Liver (tissue), 9 donors: ENCODE measurements around the gene COL27A1. TPM values are rescaled to one million over a fixed set of nuclear protein-coding genes. Genes with fewer than 3 reads are reported as not detected.

Source experiments
- DNase-seq: peaks from one replicate; pipeline ENCODE4 v3.0.0-alpha.2; 2017; ENCODE audit warnings: low spot score
- H3K27ac ChIP-seq, 2 donors: one replicate each; pipeline ENCODE4 v1.7.0; 2013; ENCODE audit warnings: inconsistent platforms in 2 of 2, low read length in 2 of 2, control low read depth in 1 of 2, low read depth in 1 of 2, mild to moderate bottlenecking in 1 of 2
- H3K27me3 ChIP-seq, 4 donors: one replicate each; pipeline versions ENCODE4 v1.6.1 to v1.7.0; 2013; ENCODE audit warnings: low read length in 3 of 4, inconsistent platforms in 1 of 4, mild to moderate bottlenecking in 1 of 4, moderate library complexity in 1 of 4; ENCODE audit not compliant: control insufficient read depth in 4 of 4, insufficient read depth in 4 of 4
- H3K36me3 ChIP-seq, 4 donors: one replicate each; pipeline versions ENCODE4 v1.6.1 to v1.7.0; 2013; ENCODE audit warnings: low read length in 3 of 4, mild to moderate bottlenecking in 3 of 4, low read depth in 1 of 4, moderate library complexity in 1 of 4; ENCODE audit not compliant: control insufficient read depth in 4 of 4, insufficient read depth in 3 of 4
- H3K4me1 ChIP-seq, 4 donors: one replicate each; pipeline versions ENCODE4 v1.6.1 to v1.7.0; 2013; ENCODE audit warnings: low read length in 3 of 4, mild to moderate bottlenecking in 3 of 4, moderate library complexity in 1 of 4; ENCODE audit not compliant: control insufficient read depth in 4 of 4, insufficient read depth in 4 of 4
- H3K4me3 ChIP-seq, 3 donors: one replicate each; pipeline versions ENCODE4 v1.6.1 to v1.7.0; 2013; ENCODE audit warnings: low read length in 3 of 3, control low read depth in 1 of 3, low read depth in 1 of 3, mild to moderate bottlenecking in 1 of 3
- H3K9ac ChIP-seq, 2 donors: one replicate each; pipeline ENCODE4 v1.7.0; 2013; ENCODE audit warnings: low read length in 2 of 2, mild to moderate bottlenecking in 2 of 2, moderate library complexity in 2 of 2, control low read depth in 1 of 2, low read depth in 1 of 2
- H3K9me3 ChIP-seq, 4 donors: one replicate each; pipeline versions ENCODE4 v1.6.1 to v1.7.0; 2013; ENCODE audit warnings: low read length in 3 of 4; ENCODE audit not compliant: control insufficient read depth in 4 of 4
- EGR1 ChIP-seq, 2 donors: IDR thresholded peaks; 2 replicates each; pipeline ENCODE4 v1.6.1; 2016 to 2018; ENCODE audit warnings: antibody characterized with exemption in 2 of 2, low read depth in 2 of 2
- FOXA1 ChIP-seq: IDR thresholded peaks from 2 replicates; pipeline ENCODE4 v1.6.1; 2016; ENCODE audit warnings: antibody characterized with exemption
- FOXA2 ChIP-seq: IDR thresholded peaks from 2 replicates; pipeline ENCODE4 v1.6.1; 2016; ENCODE audit warnings: antibody characterized with exemption
- GABPA ChIP-seq, 2 donors: IDR thresholded peaks in 1 of 2; conservative IDR thresholded peaks in 1 of 2; 2 replicates each; pipeline ENCODE4 v1.6.1; 2016; ENCODE audit warnings: antibody characterized with exemption in 2 of 2, mild to moderate bottlenecking in 1 of 2, moderate library complexity in 1 of 2
- HNF4A ChIP-seq, 2 donors: conservative IDR thresholded peaks; 2 replicates each; pipeline ENCODE4 v1.6.1; 2016; ENCODE audit warnings: antibody characterized with exemption in 2 of 2, mild to moderate bottlenecking in 2 of 2
- HNF4G ChIP-seq: IDR thresholded peaks from 2 replicates; pipeline ENCODE4 v1.6.1; 2016; ENCODE audit warnings: antibody characterized with exemption
- JUND ChIP-seq, 2 donors: IDR thresholded peaks; 2 replicates each; pipeline ENCODE4 v1.6.1; 2016; ENCODE audit warnings: antibody characterized with exemption in 2 of 2
- NR2F2 ChIP-seq: IDR thresholded peaks from 2 replicates; pipeline ENCODE4 v1.6.1; 2016; ENCODE audit warnings: antibody characterized with exemption
- RAD21 ChIP-seq, 2 donors: IDR thresholded peaks; 2 replicates each; pipeline ENCODE4 v1.6.1; 2016; ENCODE audit warnings: antibody characterized with exemption in 2 of 2, mild to moderate bottlenecking in 2 of 2
- RXRA ChIP-seq, 2 donors: IDR thresholded peaks; 2 replicates each; pipeline ENCODE4 v1.6.1; 2017 to 2018; ENCODE audit warnings: antibody characterized with exemption in 2 of 2, mild to moderate bottlenecking in 1 of 2
- SP1 ChIP-seq: IDR thresholded peaks from 2 replicates; pipeline ENCODE4 v1.6.1; 2018; ENCODE audit warnings: antibody characterized with exemption, mild to moderate bottlenecking
- TAF1 ChIP-seq: conservative IDR thresholded peaks from 2 replicates; pipeline ENCODE4 v1.6.1; 2016; ENCODE audit warnings: antibody characterized with exemption, mild to moderate bottlenecking
- YY1 ChIP-seq: IDR thresholded peaks from 2 replicates; pipeline ENCODE4 v1.6.1; 2016; ENCODE audit warnings: antibody characterized with exemption, mild to moderate bottlenecking
- WGBS: extraction: QIAGEN DNeasy Blood & Tissue Kit; methylation state at CpG from one replicate; pipeline ENCODE4 v1.1.7; 2013; 5-methylcytosine and 5-hydroxymethylcytosine counted together
- polyA plus RNA-seq, 2 donors: library from polyadenylated mRNA; stranded (reverse) in 1 of 2; unstranded in 1 of 2; fragments of 200-250 nt in 1 of 2; fragments of >200 nt in 1 of 2; fragmentation: Nextera tagmentation in 1 of 2; extraction: Ambion mirVana in 1 of 2; gene quantifications; one replicate each; pipeline versions ENCODE4 v1.2.1 to v1.2.3, GENCODE V29; 2013 to 2015
- total RNA-seq, 2 donors: library from RNA; depleted of rRNA; stranded (reverse); fragments of >200 nt; gene quantifications; one replicate each; pipeline ENCODE4 v1.2.3, GENCODE V29; 2014
- TF ChIP-seq, protein P1 (sequence below): fragments of 150-350 bp; IDR thresholded peaks from 2 replicates; pipeline ENCODE4 v1.5.1; 2017; ENCODE audit warnings: improper control_type of control experiment, low read depth, low read length; ENCODE audit not compliant: missing input control
- TF ChIP-seq, protein P2 (sequence below): IDR thresholded peaks from 2 replicates; pipeline ENCODE4 v1.6.1; 2016; ENCODE audit warnings: antibody characterized with exemption
- TF ChIP-seq, protein P3 (sequence below): IDR thresholded peaks from 2 replicates; pipeline ENCODE4 v1.6.1; 2016; ENCODE audit warnings: antibody characterized with exemption
- TF ChIP-seq, protein P4 (sequence below): IDR thresholded peaks from 2 replicates; pipeline ENCODE4 v1.6.1; 2016; ENCODE audit warnings: antibody characterized with exemption
- TF ChIP-seq, protein P5 (sequence below): IDR thresholded peaks from 2 replicates; pipeline ENCODE4 v1.6.1; 2016; ENCODE audit warnings: antibody characterized with exemption, mild to moderate bottlenecking
- donor health status: healthy.
- donor health status: healthy.
- donor health status: healthy.
- donor health status: healthy.
- donor health status: healthy.

The COL27A1 gene
- total and polyA plus RNA-seq, 4 donors: 7.0 to 20.4 (median 12.0) TPM

DNA sequence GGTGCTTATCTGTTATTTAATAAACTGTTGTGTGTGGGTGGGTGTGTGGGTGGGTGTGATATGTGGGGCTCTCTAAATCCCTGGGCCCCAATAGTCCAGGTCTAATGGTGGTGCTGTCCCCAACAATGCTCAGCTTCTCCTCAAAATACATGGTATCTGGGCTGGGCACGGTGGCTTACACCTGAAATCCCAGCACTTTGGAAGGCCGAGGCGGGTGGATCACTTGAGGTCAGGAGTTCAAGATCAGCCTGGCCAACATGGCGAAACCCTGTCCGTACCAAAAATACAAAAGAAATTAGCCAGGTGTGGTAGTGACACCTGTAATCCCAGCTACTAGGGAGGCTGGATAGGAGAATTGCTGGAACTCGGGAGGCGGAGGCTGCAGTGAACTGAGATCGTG is 163.1 kb downstream of the COL27A1 start:
- no peaks in the 10 kb centered on the region for H3K27me3 ChIP-seq
- WGBS: 71% methylated on average over 8 of the region's 8 CpGs
- H3K4me3 ChIP-seq: no peak overlapping the region
- no peak for TF ChIP-seq JUND (IDR thresholded peaks at IDR 0.05)
- TF ChIP-seq NR2F2: no peak
- TF ChIP-seq, protein P1, sequence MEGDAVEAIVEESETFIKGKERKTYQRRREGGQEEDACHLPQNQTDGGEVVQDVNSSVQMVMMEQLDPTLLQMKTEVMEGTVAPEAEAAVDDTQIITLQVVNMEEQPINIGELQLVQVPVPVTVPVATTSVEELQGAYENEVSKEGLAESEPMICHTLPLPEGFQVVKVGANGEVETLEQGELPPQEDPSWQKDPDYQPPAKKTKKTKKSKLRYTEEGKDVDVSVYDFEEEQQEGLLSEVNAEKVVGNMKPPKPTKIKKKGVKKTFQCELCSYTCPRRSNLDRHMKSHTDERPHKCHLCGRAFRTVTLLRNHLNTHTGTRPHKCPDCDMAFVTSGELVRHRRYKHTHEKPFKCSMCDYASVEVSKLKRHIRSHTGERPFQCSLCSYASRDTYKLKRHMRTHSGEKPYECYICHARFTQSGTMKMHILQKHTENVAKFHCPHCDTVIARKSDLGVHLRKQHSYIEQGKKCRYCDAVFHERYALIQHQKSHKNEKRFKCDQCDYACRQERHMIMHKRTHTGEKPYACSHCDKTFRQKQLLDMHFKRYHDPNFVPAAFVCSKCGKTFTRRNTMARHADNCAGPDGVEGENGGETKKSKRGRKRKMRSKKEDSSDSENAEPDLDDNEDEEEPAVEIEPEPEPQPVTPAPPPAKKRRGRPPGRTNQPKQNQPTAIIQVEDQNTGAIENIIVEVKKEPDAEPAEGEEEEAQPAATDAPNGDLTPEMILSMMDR: no peak
- TF ChIP-seq HNF4A (conservative IDR thresholded peaks at IDR 0.05): no peak
- TF ChIP-seq, protein P2, sequence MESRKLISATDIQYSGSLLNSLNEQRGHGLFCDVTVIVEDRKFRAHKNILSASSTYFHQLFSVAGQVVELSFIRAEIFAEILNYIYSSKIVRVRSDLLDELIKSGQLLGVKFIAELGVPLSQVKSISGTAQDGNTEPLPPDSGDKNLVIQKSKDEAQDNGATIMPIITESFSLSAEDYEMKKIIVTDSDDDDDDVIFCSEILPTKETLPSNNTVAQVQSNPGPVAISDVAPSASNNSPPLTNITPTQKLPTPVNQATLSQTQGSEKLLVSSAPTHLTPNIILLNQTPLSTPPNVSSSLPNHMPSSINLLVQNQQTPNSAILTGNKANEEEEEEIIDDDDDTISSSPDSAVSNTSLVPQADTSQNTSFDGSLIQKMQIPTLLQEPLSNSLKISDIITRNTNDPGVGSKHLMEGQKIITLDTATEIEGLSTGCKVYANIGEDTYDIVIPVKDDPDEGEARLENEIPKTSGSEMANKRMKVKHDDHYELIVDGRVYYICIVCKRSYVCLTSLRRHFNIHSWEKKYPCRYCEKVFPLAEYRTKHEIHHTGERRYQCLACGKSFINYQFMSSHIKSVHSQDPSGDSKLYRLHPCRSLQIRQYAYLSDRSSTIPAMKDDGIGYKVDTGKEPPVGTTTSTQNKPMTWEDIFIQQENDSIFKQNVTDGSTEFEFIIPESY: no peak
- TF ChIP-seq YY1: no peak
- TF ChIP-seq EGR1 (IDR thresholded peaks at IDR 0.05; ENCODE audit: low read depth in 2 of 2): no peak
- no peak for TF ChIP-seq SP1
- no peak for TF ChIP-seq FOXA2
- TF ChIP-seq, protein P3, sequence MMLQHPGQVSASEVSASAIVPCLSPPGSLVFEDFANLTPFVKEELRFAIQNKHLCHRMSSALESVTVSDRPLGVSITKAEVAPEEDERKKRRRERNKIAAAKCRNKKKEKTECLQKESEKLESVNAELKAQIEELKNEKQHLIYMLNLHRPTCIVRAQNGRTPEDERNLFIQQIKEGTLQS: no peak
- TF ChIP-seq, protein P4, sequence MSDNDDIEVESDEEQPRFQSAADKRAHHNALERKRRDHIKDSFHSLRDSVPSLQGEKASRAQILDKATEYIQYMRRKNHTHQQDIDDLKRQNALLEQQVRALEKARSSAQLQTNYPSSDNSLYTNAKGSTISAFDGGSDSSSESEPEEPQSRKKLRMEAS: no peak
- TF ChIP-seq RAD21 (IDR thresholded peaks at IDR 0.05): no peak
- no peak for TF ChIP-seq HNF4G
- no peak for TF ChIP-seq FOXA1
- TF ChIP-seq GABPA (IDR thresholded peaks at IDR 0.05 in 1 of 2, conservative IDR thresholded peaks at IDR 0.05 in 1 of 2): no peak
- TF ChIP-seq RXRA (IDR thresholded peaks at IDR 0.05): no peak
- TF ChIP-seq, protein P5, sequence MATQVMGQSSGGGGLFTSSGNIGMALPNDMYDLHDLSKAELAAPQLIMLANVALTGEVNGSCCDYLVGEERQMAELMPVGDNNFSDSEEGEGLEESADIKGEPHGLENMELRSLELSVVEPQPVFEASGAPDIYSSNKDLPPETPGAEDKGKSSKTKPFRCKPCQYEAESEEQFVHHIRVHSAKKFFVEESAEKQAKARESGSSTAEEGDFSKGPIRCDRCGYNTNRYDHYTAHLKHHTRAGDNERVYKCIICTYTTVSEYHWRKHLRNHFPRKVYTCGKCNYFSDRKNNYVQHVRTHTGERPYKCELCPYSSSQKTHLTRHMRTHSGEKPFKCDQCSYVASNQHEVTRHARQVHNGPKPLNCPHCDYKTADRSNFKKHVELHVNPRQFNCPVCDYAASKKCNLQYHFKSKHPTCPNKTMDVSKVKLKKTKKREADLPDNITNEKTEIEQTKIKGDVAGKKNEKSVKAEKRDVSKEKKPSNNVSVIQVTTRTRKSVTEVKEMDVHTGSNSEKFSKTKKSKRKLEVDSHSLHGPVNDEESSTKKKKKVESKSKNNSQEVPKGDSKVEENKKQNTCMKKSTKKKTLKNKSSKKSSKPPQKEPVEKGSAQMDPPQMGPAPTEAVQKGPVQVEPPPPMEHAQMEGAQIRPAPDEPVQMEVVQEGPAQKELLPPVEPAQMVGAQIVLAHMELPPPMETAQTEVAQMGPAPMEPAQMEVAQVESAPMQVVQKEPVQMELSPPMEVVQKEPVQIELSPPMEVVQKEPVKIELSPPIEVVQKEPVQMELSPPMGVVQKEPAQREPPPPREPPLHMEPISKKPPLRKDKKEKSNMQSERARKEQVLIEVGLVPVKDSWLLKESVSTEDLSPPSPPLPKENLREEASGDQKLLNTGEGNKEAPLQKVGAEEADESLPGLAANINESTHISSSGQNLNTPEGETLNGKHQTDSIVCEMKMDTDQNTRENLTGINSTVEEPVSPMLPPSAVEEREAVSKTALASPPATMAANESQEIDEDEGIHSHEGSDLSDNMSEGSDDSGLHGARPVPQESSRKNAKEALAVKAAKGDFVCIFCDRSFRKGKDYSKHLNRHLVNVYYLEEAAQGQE: no peak
- TF ChIP-seq TAF1: no peak
- peak overlapping the region; percentile 85 to 86 for H3K27ac ChIP-seq
- H3K4me1 ChIP-seq: peaks cover 14 to 52% (median 29%) of the 10 kb centered on the region in 4 donors
- H3K9me3 ChIP-seq: no peaks in the 10 kb centered on the region
- H3K9ac ChIP-seq: no peak overlapping the region
- H3K36me3 ChIP-seq: no peaks in the 10 kb centered on the region
- no peak for DNase-seq
